Activated CD4-positive, alpha-beta T cell treated with anti-CD3 and anti-CD28 coated beads, Interleukin-2, amount 50 U/mL, for 1 hour (primary cell): ENCODE measurements around the gene MVB12A.
A peak's percentile ranks its signal among the peaks of the same experiment; 100 is the strongest.

Experiments
- DNase-seq: peaks from one replicate; pipeline ENCODE4 v3.0.0-alpha.2; 2020

MVB12A gene

GRCh38 chr19:17447704-17448130, 27.9 kb downstream of the MVB12A start:
- DNase-seq: no peak

- peak; percentile 56 for DNase-seq
Observed at GRCh38 chr19:17448131-17448967, 28.5 kb downstream of the MVB12A start, which contains the start of gene TMEM221. Gene TMEM221 (minus strand): TSS chr19:17448668. CDS start chr19:17448462, 206 bp downstream.

GRCh38 chr19:17450264-17451075, 30.6 kb downstream of the MVB12A start:
- no peak for DNase-seq

- no peak for DNase-seq
Observed at GRCh38 chr19:17451820-17452219, 32.0 kb downstream of the MVB12A start.

GRCh38 chr19:17454576-17455071, 34.8 kb downstream of the MVB12A start:
- no peak for DNase-seq

- DNase-seq: no peak
Observed at GRCh38 chr19:17455308-17456123, 35.7 kb downstream of the MVB12A start.

- no peak for DNase-seq
Observed at GRCh38 chr19:17456127-17456526, 36.3 kb downstream of the MVB12A start.

GRCh38 chr19:17457616-17458015, 37.8 kb downstream of the MVB12A start:
- no peak for DNase-seq

- DNase-seq: no peak
Observed at GRCh38 chr19:17458970-17459369, 39.1 kb downstream of the MVB12A start.

- DNase-seq: no peak
Observed at GRCh38 chr19:17460372-17461230, 40.8 kb downstream of the MVB12A start, which contains the start of gene NXNL1. Gene NXNL1 (minus strand): TSS chr19:17460926. CDS start chr19:17460869, 57 bp downstream.

GRCh38 chr19:17466487-17466850, 46.6 kb downstream of the MVB12A start:
- DNase-seq: no peak

- no peak for DNase-seq
Observed at GRCh38 chr19:17467471-17468301, 47.8 kb downstream of the MVB12A start.

GRCh38 chr19:17468302-17469091, 48.6 kb downstream of the MVB12A start:
- DNase-seq: no peak

GRCh38 chr19:17469092-17469480, 49.2 kb downstream of the MVB12A start:
- peak; percentile 13 for DNase-seq

- DNase-seq: peak; percentile 94
Observed at GRCh38 chr19:17469481-17470067, 49.7 kb downstream of the MVB12A start.

- peak; percentile 86 for DNase-seq
Observed at GRCh38 chr19:17470068-17470841, 50.4 kb downstream of the MVB12A start, which contains the start of gene SLC27A1. Gene SLC27A1 (plus strand): TSS chr19:17470524. CDS start chr19:17470541, 17 bp downstream.

- DNase-seq: no peak
Observed at GRCh38 chr19:17471410-17472125, 51.7 kb downstream of the MVB12A start.

GRCh38 chr19:17473041-17473440, 53.2 kb downstream of the MVB12A start:
- DNase-seq: no peak
